GM21367 (cell line): ENCODE results near the gene OOEP.

Experiments used
- ATAC-seq: cut with Tn5 transposase; IDR thresholded peaks from one replicate; pipeline ENCODE4 v1.9.1; 2021; ENCODE audit not compliant: unreplicated experiment

Gene OOEP

DNA sequence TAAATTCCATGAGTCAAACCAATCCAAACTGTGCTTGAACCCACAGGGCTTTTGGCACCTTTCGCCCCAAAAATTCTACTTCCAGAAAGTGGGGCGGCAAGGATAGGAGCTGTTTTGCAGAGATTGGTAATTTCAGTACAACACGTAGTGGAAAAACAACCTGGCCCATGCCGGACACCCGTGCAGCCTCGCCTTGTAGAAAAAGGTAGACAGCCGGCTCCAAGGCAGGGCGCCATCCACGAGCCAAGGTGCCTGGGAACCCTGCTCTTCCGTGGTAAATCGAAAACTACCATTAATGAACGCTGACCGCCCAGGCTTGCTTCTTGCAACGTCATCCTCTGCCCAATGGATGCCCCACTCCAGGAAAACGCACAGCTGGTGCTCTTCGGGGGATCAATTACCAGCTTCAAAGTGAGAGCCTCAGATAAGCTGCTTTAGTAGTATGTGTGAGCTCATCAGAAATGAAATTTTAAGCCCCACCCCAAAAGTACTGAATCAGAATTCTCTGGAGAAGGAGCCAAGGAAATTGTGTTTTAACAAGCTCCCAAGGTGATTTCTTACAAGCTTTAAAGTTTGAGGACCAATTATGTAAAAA lies 1.8 kb downstream of the OOEP start:
- ATAC-seq, result no peak

- ATAC-seq, result no peak
Measured at GRCh38 chr6:73364549-73364948, 5.1 kb downstream of the OOEP start.

GRCh38 chr6:73364121-73364520 lies 5.6 kb downstream of the OOEP start:
- no peak for ATAC-seq

DNA sequence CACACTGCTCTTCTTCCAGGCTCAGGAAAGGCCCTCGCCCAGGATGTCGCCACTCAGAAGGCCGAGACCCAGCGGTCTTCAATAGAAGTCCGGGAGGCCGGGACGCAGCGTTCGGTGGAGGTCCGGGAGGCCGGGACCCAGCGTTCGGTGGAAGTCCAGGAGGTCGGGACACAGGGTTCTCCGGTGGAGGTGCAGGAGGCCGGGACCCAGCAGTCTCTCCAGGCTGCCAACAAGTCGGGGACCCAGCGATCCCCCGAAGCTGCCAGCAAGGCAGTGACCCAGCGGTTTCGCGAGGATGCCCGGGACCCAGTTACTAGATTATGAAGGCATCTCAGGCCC lies 6.2 kb downstream of the OOEP start:
- ATAC-seq, result no peak

DNA sequence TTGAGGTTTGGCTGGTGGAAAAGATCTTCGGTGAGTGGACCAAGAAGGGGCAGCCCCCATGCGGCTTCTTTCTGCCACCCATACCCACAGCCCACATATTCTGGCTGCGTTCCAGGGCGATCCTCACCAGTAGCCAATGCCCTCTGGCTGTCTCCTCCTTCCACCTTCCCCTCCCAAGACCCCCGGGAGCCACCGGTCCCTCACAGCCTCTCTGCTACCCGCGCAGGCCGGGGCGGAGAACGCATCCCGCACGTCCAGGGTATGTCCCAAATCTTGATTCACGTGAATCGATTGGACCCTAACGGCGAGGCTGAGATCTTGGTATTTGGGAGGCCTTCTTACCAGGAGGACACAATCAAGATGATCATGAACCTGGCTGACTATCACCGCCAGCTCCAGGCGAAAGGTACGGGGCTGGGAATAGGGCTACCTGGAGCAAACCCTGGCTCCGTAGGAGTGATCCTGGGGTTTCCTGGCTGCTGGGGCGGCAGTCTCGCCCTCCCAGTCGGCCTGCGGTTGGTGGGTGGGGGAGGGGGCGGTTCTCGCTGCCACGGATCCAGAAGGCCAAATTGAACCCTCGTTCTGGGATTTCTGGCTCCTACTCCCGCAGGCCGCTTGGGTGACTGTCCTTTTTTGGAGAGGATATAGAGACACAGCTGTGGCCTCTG lies 6.7 kb downstream of the OOEP start:
- no peak for ATAC-seq

DNA sequence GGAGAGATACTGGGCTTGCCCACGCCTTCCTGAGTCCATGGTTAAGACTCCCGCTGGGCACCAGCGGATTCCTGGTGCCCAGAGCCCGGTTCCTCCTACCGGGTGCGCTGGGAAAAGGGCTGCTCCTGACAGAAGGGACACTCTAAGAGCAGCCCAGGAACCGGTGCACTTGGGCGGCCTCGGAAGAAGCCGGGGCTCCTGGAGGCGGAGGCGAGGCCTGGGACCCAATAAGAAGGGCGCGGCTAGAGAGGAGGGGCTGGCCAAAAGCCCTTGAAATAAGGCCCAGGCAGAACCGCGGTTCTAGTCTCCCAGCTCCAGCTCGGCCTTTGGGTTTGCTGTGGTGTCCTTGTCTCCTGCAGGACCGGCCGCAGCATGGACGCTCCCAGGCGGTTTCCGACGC lies 7.3 kb downstream of the OOEP start, which contains the start of gene KHDC3L:
Gene KHDC3L (plus strand): TSS at position 301 of the 400 bp plus-strand sequence. CDS start 72 bp downstream, at position 373.
- no peak for ATAC-seq

DNA sequence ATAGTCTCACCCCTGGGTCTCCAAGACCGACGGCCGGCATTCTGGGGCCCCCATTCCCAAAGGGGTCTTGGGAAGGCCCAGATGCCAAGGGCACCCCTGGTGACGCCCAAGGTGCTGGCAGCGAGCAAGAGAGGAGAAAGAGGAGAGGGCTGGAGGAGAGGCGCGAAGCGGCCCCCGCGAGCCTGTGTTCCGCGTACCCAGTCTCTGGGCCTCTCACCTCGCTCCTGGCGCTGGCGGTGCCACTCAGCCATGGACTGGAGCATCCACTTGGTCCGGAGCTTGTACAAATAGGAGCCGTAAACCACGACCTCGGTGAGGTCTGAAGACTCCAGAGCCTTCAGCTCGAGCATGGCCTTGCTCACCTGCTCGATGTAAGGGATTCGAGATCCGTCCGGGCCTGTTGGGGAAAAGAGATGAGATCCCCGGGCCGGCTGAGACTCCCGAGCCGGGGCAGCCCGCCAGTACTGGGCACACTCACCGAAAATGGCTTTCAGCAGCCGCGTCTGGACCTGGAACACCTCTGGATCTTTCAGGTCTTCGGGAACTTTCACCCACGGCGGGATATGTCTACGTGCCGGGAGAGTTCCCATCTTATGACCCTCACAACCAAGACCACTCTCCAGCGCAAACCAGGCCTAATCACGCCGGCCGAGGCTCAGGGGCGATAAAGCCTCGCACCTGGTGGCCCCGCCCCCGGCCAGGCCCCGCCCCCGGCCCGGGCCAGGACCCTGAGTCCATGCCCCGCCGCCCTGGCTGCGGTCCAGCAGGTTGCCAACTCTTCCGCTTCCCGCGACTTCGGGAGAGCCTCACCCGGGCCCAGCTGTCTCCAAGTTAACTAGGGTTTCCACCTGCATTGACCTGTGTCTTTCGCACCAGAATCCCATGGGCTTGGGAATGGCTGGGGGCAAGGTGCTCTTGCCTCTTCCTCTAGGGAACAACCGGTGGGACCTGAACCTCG lies 15.8 kb downstream of the OOEP start, which contains the start of gene DPPA5:
Gene DPPA5 (minus strand): TSS at position 641 of the 958 bp plus-strand sequence. CDS start 51 bp downstream, at position 590.
- no peak for ATAC-seq

- no peak for ATAC-seq
Measured at GRCh38 chr6:73349311-73349710, 20.4 kb downstream of the OOEP start.

DNA sequence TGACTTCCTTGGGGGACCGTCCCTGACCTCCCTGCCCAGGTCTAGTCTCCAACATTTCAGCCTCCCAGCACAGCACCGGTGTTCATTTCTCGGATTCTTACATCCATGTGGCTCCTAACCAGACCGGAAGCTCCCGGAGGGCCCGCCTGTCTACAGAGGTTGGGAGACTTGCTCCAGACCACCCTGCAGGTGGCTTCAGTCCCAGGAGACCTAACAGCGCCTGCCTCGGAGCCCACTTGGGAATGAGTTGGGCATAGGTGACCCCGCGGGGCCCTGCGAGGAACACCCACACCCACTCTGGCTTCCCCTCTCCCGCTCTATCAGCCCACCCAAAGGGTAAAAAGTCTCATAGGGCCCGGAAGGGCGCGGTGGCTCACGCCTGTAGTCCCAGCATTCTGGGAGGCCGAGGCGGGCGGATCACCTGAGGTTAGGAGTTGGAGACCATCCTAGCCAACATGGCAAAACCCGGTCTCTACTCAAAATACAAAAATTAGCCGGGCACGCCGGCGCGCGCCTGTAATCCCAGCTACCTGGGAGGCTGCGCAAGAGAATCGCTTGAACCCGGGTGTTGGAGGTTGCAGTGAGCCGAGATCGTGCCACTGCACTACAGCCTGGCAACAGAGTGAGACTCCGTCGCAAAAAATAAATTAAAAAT lies 21.0 kb downstream of the OOEP start:
- ATAC-seq, result no peak

DNA sequence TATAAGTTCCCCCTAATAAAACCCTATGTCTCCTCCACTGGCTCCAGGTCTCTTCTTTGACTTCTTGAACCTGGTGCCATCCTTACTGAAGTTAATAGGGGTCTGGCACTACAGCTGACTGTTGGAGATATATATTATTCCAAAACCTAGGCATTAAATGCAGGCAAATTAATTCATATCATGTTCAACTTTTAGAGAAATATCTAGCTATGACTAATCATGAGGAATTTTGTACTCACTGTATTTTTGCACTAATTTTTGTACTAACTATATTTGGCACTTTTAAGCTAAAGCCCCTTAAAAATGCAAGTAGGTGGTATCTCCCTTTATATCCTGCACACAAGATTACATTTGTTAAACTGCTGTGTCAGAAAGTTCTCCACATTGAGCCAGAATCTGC lies 26.5 kb downstream of the OOEP start:
- ATAC-seq, result no peak

GRCh38 chr6:73342174-73342573 lies 27.5 kb downstream of the OOEP start:
- ATAC-seq, result no peak

- ATAC-seq, result no peak
Measured at GRCh38 chr6:73341335-73341734, 28.4 kb downstream of the OOEP start.

DNA sequence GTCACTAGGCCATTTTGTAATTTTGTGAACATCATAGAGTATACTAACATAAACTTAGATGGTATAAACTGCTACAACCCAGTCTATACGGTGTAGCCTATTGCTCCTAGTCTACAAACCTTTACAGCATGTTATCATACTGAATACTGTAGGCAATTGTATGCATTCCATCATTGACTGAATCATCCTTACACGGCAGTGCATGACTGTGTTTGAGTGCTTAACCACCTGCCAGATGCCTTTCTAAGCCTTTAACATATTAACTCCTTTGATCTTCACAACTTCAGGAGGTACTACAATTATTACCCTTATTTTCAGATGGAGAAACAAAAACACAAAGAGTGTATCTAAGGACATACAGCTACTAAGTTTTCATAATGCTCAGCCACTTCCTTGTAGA lies 29.6 kb downstream of the OOEP start:
- no peak for ATAC-seq

GRCh38 chr6:73339340-73339739 lies 30.4 kb downstream of the OOEP start:
- ATAC-seq, result no peak

- peak; percentile 64 for ATAC-seq
Measured at GRCh38 chr6:73329201-73329600, 40.5 kb downstream of the OOEP start.

DNA sequence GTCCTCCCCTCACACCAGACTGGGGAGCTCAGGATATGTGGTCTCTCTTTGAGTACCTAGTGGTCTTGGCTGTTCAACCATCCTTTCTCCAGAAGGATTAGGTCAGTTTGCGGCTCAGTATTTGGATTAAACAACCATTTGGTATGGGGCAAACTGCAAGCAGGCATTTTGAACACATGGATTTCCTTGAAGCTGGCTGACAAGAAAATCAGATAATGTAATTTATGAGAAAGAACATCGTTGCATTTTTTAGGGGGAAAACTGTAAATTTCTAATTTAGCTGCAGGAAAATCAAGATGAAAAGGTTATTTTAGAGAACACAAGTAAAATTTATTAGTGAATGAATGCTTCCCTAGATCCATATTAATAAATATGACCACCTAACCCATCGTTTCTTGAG lies 40.9 kb downstream of the OOEP start:
- ATAC-seq, result no peak

- ATAC-seq, result no peak
Measured at GRCh38 chr6:73325656-73326055, 44.0 kb downstream of the OOEP start.

DNA sequence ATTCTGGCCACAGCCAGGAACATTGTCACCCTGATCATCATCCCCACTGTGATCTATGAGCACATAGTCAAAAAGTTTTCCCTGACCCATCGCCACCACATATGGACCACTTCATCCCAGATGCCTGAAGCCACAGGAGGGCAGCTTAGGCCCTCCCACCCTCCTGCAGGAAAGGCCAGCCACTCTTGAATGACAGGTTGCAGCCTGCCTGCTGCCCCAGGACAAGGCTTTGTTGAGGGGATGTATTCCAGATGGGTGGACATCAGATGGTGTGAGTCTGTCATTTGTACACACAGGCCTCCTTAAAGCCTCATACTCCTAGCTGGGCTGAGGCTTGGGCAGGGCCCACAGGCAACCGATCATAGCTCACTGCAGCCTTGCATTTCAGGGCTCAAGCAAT lies 46.4 kb downstream of the OOEP start:
- no peak for ATAC-seq
